SK-N-SH (cell line): Measurements from ENCODE around the gene CYTH4. TPM values are rescaled to one million over a fixed set of nuclear protein-coding genes. Genes with fewer than 3 reads are reported as not detected.
"Not testable (repeated sequence)": the region's sequence is repeated elsewhere in the genome, so short reads cannot be mapped to it uniquely, and the experiment has no call there.

Source experiments
- CTCF ChIA-PET: fragments of 300-600, 350-600 bp; formaldehyde crosslinking; extraction: SDS; loops from one replicate; lab custom pipeline; 2021; lab: Yijun Ruan, JAX
- POLR2A ChIA-PET: fragments of 350-600 bp; sonication (Branson Sonifier 250); formaldehyde crosslinking; extraction: SDS; loops from one replicate; lab custom pipeline; 2020; ENCODE audit warnings: antibody characterized with exemption, inconsistent platforms; lab: Yijun Ruan, JAX
- DNase-seq: peaks from one replicate; pipeline ENCODE4 v3.0.0; 2012
- H2AFZ ChIP-seq: fragments of 200-600 bp; sonication (generic); 2 replicates; pipeline ENCODE4 v1.8.1; 2016; ENCODE audit warnings: antibody characterized with exemption, mild to moderate bottlenecking, low read depth
- H3F3A ChIP-seq: fragments of 200-600 bp; sonication (generic); replicated peaks from 2 replicates; pipeline ENCODE3; 2016; ENCODE audit warnings: antibody characterized with exemption, mild to moderate bottlenecking; ENCODE audit not compliant: insufficient read depth
- H3K27ac ChIP-seq, 2 experiments: fragments of 200-500 bp in 1 of 2; fragments of 200-600 bp in 1 of 2; sonication (Bioruptor generic) in 1 of 2; sonication (generic), shearing (Covaris generic) in 1 of 2; 2 replicates each; pipeline versions ENCODE4 v1.5.1 to v1.6.1; 2014 to 2016; ENCODE audit warnings: low read depth in 2 of 2, inconsistent platforms in 1 of 2, low read length in 1 of 2, mild to moderate bottlenecking in 1 of 2, mixed read lengths in 1 of 2
- H3K27me3 ChIP-seq: fragments of 200-600 bp; sonication (generic), shearing (Covaris generic); 2 replicates; pipeline ENCODE4 v1.6.1; 2016; ENCODE audit warnings: mixed run types; ENCODE audit not compliant: insufficient read depth
- H3K36me3 ChIP-seq, 2 experiments: fragments of 200-500 bp in 1 of 2; fragments of 200-600 bp in 1 of 2; sonication (Bioruptor generic) in 1 of 2; sonication (generic) in 1 of 2; replicated peaks in 1 of 2; 2 replicates each; pipeline versions ENCODE3 to v1.5.1; 2014 to 2016; ENCODE audit warnings: low read length in 1 of 2, mild to moderate bottlenecking in 1 of 2; ENCODE audit not compliant: insufficient read depth in 2 of 2, control insufficient read depth in 1 of 2
- H3K4me1 ChIP-seq, 2 experiments: fragments of 200-500 bp in 1 of 2; fragments of 200-600 bp in 1 of 2; sonication (Bioruptor generic) in 1 of 2; sonication (generic), shearing (Covaris generic) in 1 of 2; 2 replicates each; pipeline versions ENCODE4 v1.5.1 to v1.6.1; 2014 to 2016; ENCODE audit warnings: low read depth in 1 of 2, low read length in 1 of 2, mixed run types in 1 of 2; ENCODE audit not compliant: insufficient read depth in 2 of 2, control insufficient read depth in 1 of 2
- H3K4me2 ChIP-seq: fragments of 200-600 bp; sonication (generic), shearing (Covaris generic); 2 replicates; pipeline ENCODE4 v1.6.1; 2017; ENCODE audit warnings: mixed run types
- H3K4me3 ChIP-seq, 2 experiments: fragments of 200-500 bp in 1 of 2; fragments of 200-600 bp in 1 of 2; sonication (Bioruptor generic) in 1 of 2; sonication (generic), shearing (Covaris generic) in 1 of 2; 2 replicates each; pipeline versions ENCODE4 v1.5.1 to v1.8.1; 2014 to 2016; ENCODE audit warnings: low read depth in 2 of 2, inconsistent platforms in 1 of 2, low read length in 1 of 2, mild to moderate bottlenecking in 1 of 2, mixed read lengths in 1 of 2, moderate library complexity in 1 of 2
- H3K79me2 ChIP-seq: fragments of 200-600 bp; sonication (generic); 2 replicates; pipeline ENCODE4 v1.8.1; 2017; ENCODE audit warnings: mild to moderate bottlenecking; ENCODE audit not compliant: insufficient read depth
- H3K9ac ChIP-seq: fragments of 200-600 bp; sonication (generic); 2 replicates; pipeline ENCODE4 v1.6.1; 2017; ENCODE audit warnings: mixed run types
- H3K9me2 ChIP-seq: fragments of 200-600 bp; sonication (generic); 2 replicates; pipeline ENCODE4 v1.6.1; 2017; ENCODE audit warnings: mixed run types
- H3K9me3 ChIP-seq: fragments of 200-600 bp; sonication (generic); 2 replicates; pipeline ENCODE4 v1.6.1; 2017; ENCODE audit warnings: mixed run types, mild to moderate bottlenecking, moderate library complexity
- H4K20me1 ChIP-seq: fragments of 200-600 bp; sonication (generic); 2 replicates; pipeline ENCODE4 v1.6.1; 2017; ENCODE audit warnings: mild to moderate bottlenecking, mixed run types; ENCODE audit not compliant: insufficient read depth
- FOXJ3 ChIP-seq: sonication (generic); formaldehyde crosslinking; IDR thresholded peaks from 2 replicates; pipeline ENCODE4 v1.5.1; 2020; ENCODE audit warnings: mild to moderate bottlenecking, missing genetic modification reagents
- GABPA ChIP-seq: IDR thresholded peaks from 2 replicates; pipeline ENCODE4 v1.4.0; 2012; ENCODE audit warnings: low read depth, mild to moderate bottlenecking
- JUND ChIP-seq: IDR thresholded peaks from 2 replicates; pipeline ENCODE4 v1.4.0; 2012
- MXI1 ChIP-seq: IDR thresholded peaks from 2 replicates; pipeline ENCODE4 v1.6.1; 2012; ENCODE audit warnings: mild to moderate bottlenecking, low read depth, low read length, improper control_type of control experiment
- NFIC ChIP-seq: IDR thresholded peaks from 2 replicates; pipeline ENCODE4 v1.4.0; 2012; ENCODE audit warnings: borderline replicate concordance
- POLR2AphosphoS5 ChIP-seq: IDR thresholded peaks from 2 replicates; pipeline ENCODE4 v1.6.1; 2012; ENCODE audit warnings: low read depth, low read length
- RXRA ChIP-seq: IDR thresholded peaks from 2 replicates; pipeline ENCODE4 v1.4.0; 2012; ENCODE audit warnings: low read depth, mild to moderate bottlenecking, borderline replicate concordance
- SIN3A ChIP-seq: IDR thresholded peaks from 2 replicates; pipeline ENCODE4 v1.6.1; 2012; ENCODE audit warnings: low read depth, mild to moderate bottlenecking, low read length, moderate library complexity, borderline replicate concordance
- TEAD4 ChIP-seq: IDR thresholded peaks from 2 replicates; pipeline ENCODE4 v1.4.0; 2012; ENCODE audit warnings: mild to moderate bottlenecking, borderline replicate concordance; ENCODE audit not compliant: insufficient read depth
- YY1 ChIP-seq: IDR thresholded peaks from 2 replicates; pipeline ENCODE4 v1.4.0; 2012; ENCODE audit warnings: low read depth, mild to moderate bottlenecking
- WGBS: methylation state at CpG from one replicate; pipeline ENCODE4 v1.1.6; 2017; ENCODE audit warnings: low lambda C conversion rate; 5-methylcytosine and 5-hydroxymethylcytosine counted together
- polyA plus RNA-seq, 3 experiments: library from polyadenylated mRNA; depleted of rRNA; stranded (reverse); fragments of >200 nt; gene quantifications; 2 replicates each; pipeline ENCODE4 v1.2.3, GENCODE V29; 2012
- TF ChIP-seq, protein P1 (sequence below): IDR thresholded peaks from 2 replicates; pipeline ENCODE4; 2012
- TF ChIP-seq, protein P2 (sequence below): IDR thresholded peaks from 2 replicates; pipeline ENCODE4 v1.6.1; 2012; ENCODE audit warnings: mild to moderate bottlenecking, low read depth, low read length, moderate library complexity
- TF ChIP-seq, protein P3 (sequence below): fragments of 200-600 bp; sonication (generic); IDR thresholded peaks from 2 replicates; pipeline ENCODE4 v1.6.1; 2017; ENCODE audit warnings: antibody characterized with exemption, mild to moderate bottlenecking, moderate library complexity

Gene CYTH4
- polyA plus RNA-seq, 1 of the 3 experiments (the other 2 are of a cell fraction): 0.07 TPM

DNA sequence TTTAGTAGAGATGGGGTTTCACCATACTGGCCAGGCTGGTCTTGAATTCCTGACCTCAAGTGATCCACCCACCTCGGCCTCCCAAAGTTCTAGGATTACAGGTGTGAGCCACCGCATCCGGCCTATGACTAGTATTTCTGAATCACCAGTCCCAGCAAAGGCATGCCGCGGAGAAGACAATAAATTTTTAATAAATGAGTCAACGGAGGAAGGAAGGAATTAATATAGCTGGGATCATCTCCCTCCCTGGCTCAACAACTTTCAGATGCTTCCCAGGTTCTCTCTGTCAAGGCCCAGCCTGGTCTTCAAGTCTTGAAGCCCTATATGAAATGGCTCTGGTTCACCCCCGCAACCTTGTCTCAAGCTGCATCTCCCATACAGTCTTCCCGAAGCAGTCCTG, 45.7 kb downstream of the CYTH4 start (continued):
- TF ChIP-seq, protein P1, sequence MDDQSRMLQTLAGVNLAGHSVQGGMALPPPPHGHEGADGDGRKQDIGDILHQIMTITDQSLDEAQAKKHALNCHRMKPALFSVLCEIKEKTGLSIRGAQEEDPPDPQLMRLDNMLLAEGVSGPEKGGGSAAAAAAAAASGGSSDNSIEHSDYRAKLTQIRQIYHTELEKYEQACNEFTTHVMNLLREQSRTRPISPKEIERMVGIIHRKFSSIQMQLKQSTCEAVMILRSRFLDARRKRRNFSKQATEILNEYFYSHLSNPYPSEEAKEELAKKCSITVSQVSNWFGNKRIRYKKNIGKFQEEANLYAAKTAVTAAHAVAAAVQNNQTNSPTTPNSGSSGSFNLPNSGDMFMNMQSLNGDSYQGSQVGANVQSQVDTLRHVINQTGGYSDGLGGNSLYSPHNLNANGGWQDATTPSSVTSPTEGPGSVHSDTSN: peak; percentile 68
- TF ChIP-seq POLR2AphosphoS5 (peak; percentile 23; the same call in 1 of the 2 replicates), RXRA (peak; percentile 73), JUND (peak; percentile 95), NFIC (peak; percentile 52), FOXJ3 (CRISPR knock-in tag) (no peak), TEAD4 (peak; percentile 90), GABPA (no peak), YY1 (no peak), SIN3A (no peak), MXI1 (no peak)
- TF ChIP-seq, protein P2, sequence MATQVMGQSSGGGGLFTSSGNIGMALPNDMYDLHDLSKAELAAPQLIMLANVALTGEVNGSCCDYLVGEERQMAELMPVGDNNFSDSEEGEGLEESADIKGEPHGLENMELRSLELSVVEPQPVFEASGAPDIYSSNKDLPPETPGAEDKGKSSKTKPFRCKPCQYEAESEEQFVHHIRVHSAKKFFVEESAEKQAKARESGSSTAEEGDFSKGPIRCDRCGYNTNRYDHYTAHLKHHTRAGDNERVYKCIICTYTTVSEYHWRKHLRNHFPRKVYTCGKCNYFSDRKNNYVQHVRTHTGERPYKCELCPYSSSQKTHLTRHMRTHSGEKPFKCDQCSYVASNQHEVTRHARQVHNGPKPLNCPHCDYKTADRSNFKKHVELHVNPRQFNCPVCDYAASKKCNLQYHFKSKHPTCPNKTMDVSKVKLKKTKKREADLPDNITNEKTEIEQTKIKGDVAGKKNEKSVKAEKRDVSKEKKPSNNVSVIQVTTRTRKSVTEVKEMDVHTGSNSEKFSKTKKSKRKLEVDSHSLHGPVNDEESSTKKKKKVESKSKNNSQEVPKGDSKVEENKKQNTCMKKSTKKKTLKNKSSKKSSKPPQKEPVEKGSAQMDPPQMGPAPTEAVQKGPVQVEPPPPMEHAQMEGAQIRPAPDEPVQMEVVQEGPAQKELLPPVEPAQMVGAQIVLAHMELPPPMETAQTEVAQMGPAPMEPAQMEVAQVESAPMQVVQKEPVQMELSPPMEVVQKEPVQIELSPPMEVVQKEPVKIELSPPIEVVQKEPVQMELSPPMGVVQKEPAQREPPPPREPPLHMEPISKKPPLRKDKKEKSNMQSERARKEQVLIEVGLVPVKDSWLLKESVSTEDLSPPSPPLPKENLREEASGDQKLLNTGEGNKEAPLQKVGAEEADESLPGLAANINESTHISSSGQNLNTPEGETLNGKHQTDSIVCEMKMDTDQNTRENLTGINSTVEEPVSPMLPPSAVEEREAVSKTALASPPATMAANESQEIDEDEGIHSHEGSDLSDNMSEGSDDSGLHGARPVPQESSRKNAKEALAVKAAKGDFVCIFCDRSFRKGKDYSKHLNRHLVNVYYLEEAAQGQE: peak; percentile 37; the same call in 1 of the 2 replicates
- TF ChIP-seq, protein P3, sequence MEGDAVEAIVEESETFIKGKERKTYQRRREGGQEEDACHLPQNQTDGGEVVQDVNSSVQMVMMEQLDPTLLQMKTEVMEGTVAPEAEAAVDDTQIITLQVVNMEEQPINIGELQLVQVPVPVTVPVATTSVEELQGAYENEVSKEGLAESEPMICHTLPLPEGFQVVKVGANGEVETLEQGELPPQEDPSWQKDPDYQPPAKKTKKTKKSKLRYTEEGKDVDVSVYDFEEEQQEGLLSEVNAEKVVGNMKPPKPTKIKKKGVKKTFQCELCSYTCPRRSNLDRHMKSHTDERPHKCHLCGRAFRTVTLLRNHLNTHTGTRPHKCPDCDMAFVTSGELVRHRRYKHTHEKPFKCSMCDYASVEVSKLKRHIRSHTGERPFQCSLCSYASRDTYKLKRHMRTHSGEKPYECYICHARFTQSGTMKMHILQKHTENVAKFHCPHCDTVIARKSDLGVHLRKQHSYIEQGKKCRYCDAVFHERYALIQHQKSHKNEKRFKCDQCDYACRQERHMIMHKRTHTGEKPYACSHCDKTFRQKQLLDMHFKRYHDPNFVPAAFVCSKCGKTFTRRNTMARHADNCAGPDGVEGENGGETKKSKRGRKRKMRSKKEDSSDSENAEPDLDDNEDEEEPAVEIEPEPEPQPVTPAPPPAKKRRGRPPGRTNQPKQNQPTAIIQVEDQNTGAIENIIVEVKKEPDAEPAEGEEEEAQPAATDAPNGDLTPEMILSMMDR: no peak

DNA sequence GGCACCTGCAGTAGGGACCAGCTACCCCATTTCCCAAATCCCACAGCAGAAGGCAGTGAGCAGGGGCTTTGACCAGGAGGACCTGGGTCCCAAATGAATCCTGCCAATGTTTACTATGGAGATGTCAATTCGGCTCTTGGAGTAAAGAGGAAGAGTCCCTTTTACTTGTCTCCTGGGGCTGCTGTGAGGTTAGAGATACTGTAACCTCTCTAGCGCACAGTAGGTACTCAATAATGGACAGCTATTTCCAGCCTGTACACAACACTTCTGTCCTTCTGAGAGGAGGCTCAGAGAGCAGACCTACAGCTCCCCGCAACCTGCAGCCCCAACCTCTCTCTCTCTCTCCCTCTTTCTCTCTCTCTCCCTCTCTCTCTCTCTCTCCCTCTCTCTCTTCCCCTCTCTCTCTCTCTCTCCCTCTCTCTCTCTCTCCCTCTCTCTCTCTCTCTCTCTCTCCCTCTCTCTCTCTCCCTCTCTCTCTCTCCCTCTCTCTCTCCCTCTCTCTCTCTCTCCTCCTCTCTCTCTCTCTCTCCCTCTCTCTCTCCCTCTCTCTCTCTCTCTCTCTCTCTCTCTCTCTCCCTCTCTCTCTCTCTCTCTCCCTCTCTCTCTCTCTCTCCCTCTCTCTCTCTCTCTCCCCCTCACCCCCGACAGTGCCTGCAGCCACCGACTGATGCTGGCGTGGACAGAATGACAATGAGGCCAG, 46.4 kb downstream of the CYTH4 start:
- H3K9me3 ChIP-seq, H4K20me1 ChIP-seq, H3K4me3 ChIP-seq, H3K27me3 ChIP-seq, H3K79me2 ChIP-seq, H2AFZ ChIP-seq, H3K36me3 ChIP-seq, POLR2A ChIA-PET, DNase-seq, H3K9me2 ChIP-seq: not testable (repeated sequence)
- H3K9ac ChIP-seq: peak overlapping the region; percentile 44; the same call in 1 of the 2 replicates
- peak overlapping the region in 1 of 2 experiments; percentile 94; a peak in 2 of 4 replicates for H3K27ac ChIP-seq
- peaks cover 4 to 26% of the 10 kb centered on the region in 2 experiments; a peak in 3 of 4 replicates for H3K4me1 ChIP-seq
- 46% methylated on average over 6 of the region's 6 CpGs for WGBS
- H3K4me2 ChIP-seq: peak overlapping the region; percentile 64
- CTCF ChIA-PET: interaction anchor here (0.6 kb wide), 1 partner anchor 12 kb away, joined by 3 read pairs; no protein-coding TSS in a partner anchor
- peaks cover 34% of the 10 kb centered on the region for H3F3A ChIP-seq
